ENCODE data around the gene KIF3B. TPM values are rescaled to one million over a fixed set of nuclear protein-coding genes. Genes with fewer than 3 reads are reported as not detected.
"Not testable (repeated sequence)": the region's sequence is repeated elsewhere in the genome, so short reads cannot be mapped to it uniquely, and the experiment has no call there.

KIF3B gene
- total and polyA plus RNA-seq, 2 of the 13 experiments (the other 11 are each of a cell fraction or from before 2014, with no cell fraction given) = 23.6 to 28.8 TPM

GRCh38 chr20:32289299-32289660 is 11.8 kb downstream of the KIF3B start (continued):
- TF ChIP-seq, protein P1, sequence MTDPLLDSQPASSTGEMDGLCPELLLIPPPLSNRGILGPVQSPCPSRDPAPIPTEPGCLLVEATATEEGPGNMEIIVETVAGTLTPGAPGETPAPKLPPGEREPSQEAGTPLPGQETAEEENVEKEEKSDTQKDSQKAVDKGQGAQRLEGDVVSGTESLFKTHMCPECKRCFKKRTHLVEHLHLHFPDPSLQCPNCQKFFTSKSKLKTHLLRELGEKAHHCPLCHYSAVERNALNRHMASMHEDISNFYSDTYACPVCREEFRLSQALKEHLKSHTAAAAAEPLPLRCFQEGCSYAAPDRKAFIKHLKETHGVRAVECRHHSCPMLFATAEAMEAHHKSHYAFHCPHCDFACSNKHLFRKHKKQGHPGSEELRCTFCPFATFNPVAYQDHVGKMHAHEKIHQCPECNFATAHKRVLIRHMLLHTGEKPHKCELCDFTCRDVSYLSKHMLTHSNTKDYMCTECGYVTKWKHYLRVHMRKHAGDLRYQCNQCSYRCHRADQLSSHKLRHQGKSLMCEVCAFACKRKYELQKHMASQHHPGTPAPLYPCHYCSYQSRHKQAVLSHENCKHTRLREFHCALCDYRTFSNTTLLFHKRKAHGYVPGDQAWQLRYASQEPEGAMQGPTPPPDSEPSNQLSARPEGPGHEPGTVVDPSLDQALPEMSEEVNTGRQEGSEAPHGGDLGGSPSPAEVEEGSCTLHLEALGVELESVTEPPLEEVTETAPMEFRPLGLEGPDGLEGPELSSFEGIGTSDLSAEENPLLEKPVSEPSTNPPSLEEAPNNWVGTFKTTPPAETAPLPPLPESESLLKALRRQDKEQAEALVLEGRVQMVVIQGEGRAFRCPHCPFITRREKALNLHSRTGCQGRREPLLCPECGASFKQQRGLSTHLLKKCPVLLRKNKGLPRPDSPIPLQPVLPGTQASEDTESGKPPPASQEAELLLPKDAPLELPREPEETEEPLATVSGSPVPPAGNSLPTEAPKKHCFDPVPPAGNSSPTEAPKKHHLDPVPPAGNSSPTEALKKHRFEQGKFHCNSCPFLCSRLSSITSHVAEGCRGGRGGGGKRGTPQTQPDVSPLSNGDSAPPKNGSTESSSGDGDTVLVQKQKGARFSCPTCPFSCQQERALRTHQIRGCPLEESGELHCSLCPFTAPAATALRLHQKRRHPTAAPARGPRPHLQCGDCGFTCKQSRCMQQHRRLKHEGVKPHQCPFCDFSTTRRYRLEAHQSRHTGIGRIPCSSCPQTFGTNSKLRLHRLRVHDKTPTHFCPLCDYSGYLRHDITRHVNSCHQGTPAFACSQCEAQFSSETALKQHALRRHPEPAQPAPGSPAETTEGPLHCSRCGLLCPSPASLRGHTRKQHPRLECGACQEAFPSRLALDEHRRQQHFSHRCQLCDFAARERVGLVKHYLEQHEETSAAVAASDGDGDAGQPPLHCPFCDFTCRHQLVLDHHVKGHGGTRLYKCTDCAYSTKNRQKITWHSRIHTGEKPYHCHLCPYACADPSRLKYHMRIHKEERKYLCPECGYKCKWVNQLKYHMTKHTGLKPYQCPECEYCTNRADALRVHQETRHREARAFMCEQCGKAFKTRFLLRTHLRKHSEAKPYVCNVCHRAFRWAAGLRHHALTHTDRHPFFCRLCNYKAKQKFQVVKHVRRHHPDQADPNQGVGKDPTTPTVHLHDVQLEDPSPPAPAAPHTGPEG (CRISPR knock-in tag; IDR thresholded peaks at IDR 0.05) = peak; percentile 78; the same call in 1 of the 2 replicates
- 0 out of 2 replicates have a peak, but pooled peaks have one; percentile 11 for TF ChIP-seq CAMTA2 (CRISPR knock-in tag; IDR thresholded peaks at IDR 0.05; ENCODE audit: borderline replicate concordance)
- TF ChIP-seq ZNF629 (CRISPR knock-in tag; conservative IDR thresholded peaks at IDR 0.05) = peak; percentile 76
- TF ChIP-seq MAZ (IDR thresholded peaks at IDR 0.05; ENCODE audit: borderline replicate concordance, low read depth, low read length); ZHX2 (IDR thresholded peaks at IDR 0.05; ENCODE audit: low read depth): not testable (repeated sequence)
- TF ChIP-seq MAZ (CRISPR knock-in tag; IDR thresholded peaks at IDR 0.05; ENCODE audit: low read depth) = 0 out of 2 replicates have a peak, but pooled peaks have one; percentile 8
- TF ChIP-seq ZNF138 (CRISPR knock-in tag; IDR thresholded peaks at IDR 0.05; ENCODE audit: low read depth) = peak; percentile 30; the same call in 1 of the 2 replicates
- TF ChIP-seq CEBPG (CRISPR knock-in tag; IDR thresholded peaks at IDR 0.05) = peak; percentile 42
- TF ChIP-seq NFYB (CRISPR knock-in tag; IDR thresholded peaks at IDR 0.05) = peak; percentile 22; the same call in 1 of the 2 replicates
- TF ChIP-seq ZHX2 (CRISPR knock-in tag; IDR thresholded peaks at IDR 0.05; ENCODE audit: borderline replicate concordance) = 0 out of 2 replicates have a peak, but pooled peaks have one; percentile 72
- peak; percentile 100 for TF ChIP-seq ADNP (CRISPR knock-in tag; IDR thresholded peaks at IDR 0.05)
- 0 out of 2 replicates have a peak, but pooled peaks have one; percentile 37 for TF ChIP-seq ZKSCAN8 (CRISPR knock-in tag; IDR thresholded peaks at IDR 0.05; ENCODE audit: borderline replicate concordance)
- TF ChIP-seq HOXA3 (CRISPR knock-in tag; IDR thresholded peaks at IDR 0.05) = peak; percentile 17
- peak; percentile 42 for TF ChIP-seq HOXA5 (CRISPR knock-in tag; IDR thresholded peaks at IDR 0.05)
- TF ChIP-seq ZNF143 (CRISPR knock-in tag; IDR thresholded peaks at IDR 0.05) = 0 out of 2 replicates have a peak, but pooled peaks have one; percentile 24
